HG03571 (cell line): ENCODE results near the gene UBXN11.
"Not testable (repeated sequence)": the region's sequence is repeated elsewhere in the genome, so short reads cannot be mapped to it uniquely, and the experiment has no call there.

Experiments used
- ATAC-seq: cut with Tn5 transposase; IDR thresholded peaks from one replicate; pipeline ENCODE4 v1.9.1; 2021; ENCODE audit not compliant: unreplicated experiment

UBXN11 gene

GRCh38 chr1:26337206-26337535, 30.7 kb upstream of the UBXN11 start:
- ATAC-seq: no peak

GRCh38 chr1:26336477-26337205, 30.2 kb upstream of the UBXN11 start:
- peak; percentile 66 for ATAC-seq

- no peak for ATAC-seq
Measured at GRCh38 chr1:26335774-26336476, 29.5 kb upstream of the UBXN11 start.

- ATAC-seq: not testable (repeated sequence)
Measured at GRCh38 chr1:26333312-26333711, 26.9 kb upstream of the UBXN11 start.

- no peak for ATAC-seq
Measured at GRCh38 chr1:26330276-26330675, 23.8 kb upstream of the UBXN11 start.

GRCh38 chr1:26329380-26329779, 22.9 kb upstream of the UBXN11 start:
- not testable (repeated sequence) for ATAC-seq

- no peak for ATAC-seq
Measured at GRCh38 chr1:26328597-26328996, 22.2 kb upstream of the UBXN11 start.

- ATAC-seq: no peak
Measured at GRCh38 chr1:26327956-26328362, 21.5 kb upstream of the UBXN11 start.

GRCh38 chr1:26324550-26324949, 18.1 kb upstream of the UBXN11 start:
- no peak for ATAC-seq

GRCh38 chr1:26323382-26323781, 16.9 kb upstream of the UBXN11 start:
- ATAC-seq: no peak

- ATAC-seq: no peak
Measured at GRCh38 chr1:26322042-26322331, 15.6 kb upstream of the UBXN11 start.

GRCh38 chr1:26321315-26322041, 15.0 kb upstream of the UBXN11 start:
- ATAC-seq: no peak

GRCh38 chr1:26320896-26321295, 14.5 kb upstream of the UBXN11 start:
- ATAC-seq: no peak

GRCh38 chr1:26318338-26319064, 12.1 kb upstream of the UBXN11 start:
- no peak for ATAC-seq

GRCh38 chr1:26317612-26318337, 11.3 kb upstream of the UBXN11 start, which contains the start of gene CD52:
Gene CD52 (plus strand): TSS chr1:26317958. CDS start chr1:26318018, 60 bp downstream.
- ATAC-seq: no peak

GRCh38 chr1:26317146-26317545, 10.7 kb upstream of the UBXN11 start:
- no peak for ATAC-seq

- no peak for ATAC-seq
Measured at GRCh38 chr1:26315874-26316850, 9.7 kb upstream of the UBXN11 start.

- no peak for ATAC-seq
Measured at GRCh38 chr1:26314501-26314900, 8.1 kb upstream of the UBXN11 start.
